Measurements from ENCODE around the gene ACTMAP. TPM values are rescaled to one million over a fixed set of nuclear protein-coding genes. Genes with fewer than 3 reads are reported as not detected.

Gene ACTMAP
- total RNA-seq, 2 experiments from 2014 or later = 3.9 to 5.7 TPM

- H3K27me3 Mint-ChIP-seq = no peaks in the 10 kb centered on the region
- no peak overlapping the region for H3K27ac Mint-ChIP-seq
- TF ChIP-seq CTCF (IDR thresholded peaks at IDR 0.05) = no peak
- H3K9me3 ChIP-seq (ENCODE audit: control insufficient read depth in 1 of 2, insufficient read depth in 1 of 2, low read length in 2 of 2) = no peaks in the 10 kb centered on the region
- H3K27me3 ChIP-seq (ENCODE audit: control insufficient read depth in 1 of 2, insufficient read depth in 2 of 2, low read length in 2 of 2) = no peaks in the 10 kb centered on the region
- no peak overlapping the region for H3K4me3 Mint-ChIP-seq
- no peaks in the 10 kb centered on the region for H3K4me1 Mint-ChIP-seq (ENCODE audit: low read depth)
- no peak overlapping the region for H3K27ac ChIP-seq (ENCODE audit: low read depth in 1 of 2, low read length in 2 of 2)
- POLR2A ChIA-PET = interaction anchor here (0.8 to 0.9 kb wide), 2 partner anchors 26 to 35 kb away, joined by 3 read pairs; partner anchors contain the start of genes COQ8B, ITPKC and RAB4B
- H3K36me3 ChIP-seq (ENCODE audit: insufficient read depth, low read length) = peaks cover 9% of the 10 kb centered on the region
- no peak for ATAC-seq (ENCODE audit: poor library complexity)
- CTCF ChIA-PET = no interaction called here
- H3K4me1 ChIP-seq (ENCODE audit: insufficient read depth, low read length) = no peaks in the 10 kb centered on the region
- no peak for DNase-seq
- H3K36me3 Mint-ChIP-seq (ENCODE audit: low read depth) = peaks cover 13% of the 10 kb centered on the region
- H3K9me3 Mint-ChIP-seq = no peaks in the 10 kb centered on the region
- intact Hi-C loops (cut with DNase I, micrococcal nuclease) = no loop called here
- H3K4me3 ChIP-seq (ENCODE audit: low read length) = no peak overlapping the region
Observed at GRCh38 chr19:40742886-40743285, 7.4 kb downstream of the ACTMAP start.

- no peak for TF ChIP-seq CTCF (IDR thresholded peaks at IDR 0.05)
- Mint-ChIP-seq H3K4me3 (no peak overlapping the region), H3K4me1 (ENCODE audit: low read depth) (no peaks in the 10 kb centered on the region), H3K27me3 (no peaks in the 10 kb centered on the region), H3K27ac (no peak overlapping the region), H3K9me3 (no peaks in the 10 kb centered on the region), H3K36me3 (ENCODE audit: low read depth) (peaks cover 16% of the 10 kb centered on the region)
- H3K27ac ChIP-seq (ENCODE audit: low read depth in 1 of 2, low read length in 2 of 2) = no peak overlapping the region
- no peak for ATAC-seq (ENCODE audit: poor library complexity)
- peaks cover 10% of the 10 kb centered on the region for H3K36me3 ChIP-seq (ENCODE audit: insufficient read depth, low read length)
- no peaks in the 10 kb centered on the region for H3K9me3 ChIP-seq (ENCODE audit: control insufficient read depth in 1 of 2, insufficient read depth in 1 of 2, low read length in 2 of 2)
- DNase-seq = no peak
- POLR2A ChIA-PET = interaction anchor here (0.8 to 0.9 kb wide), 2 partner anchors 25 to 35 kb away, joined by 3 read pairs; partner anchors contain the start of genes COQ8B, ITPKC and RAB4B
- H3K4me3 ChIP-seq (ENCODE audit: low read length) = no peak overlapping the region
- intact Hi-C loops (cut with DNase I, micrococcal nuclease) = no loop called here
- no peaks in the 10 kb centered on the region for H3K27me3 ChIP-seq (ENCODE audit: control insufficient read depth in 1 of 2, insufficient read depth in 2 of 2, low read length in 2 of 2)
- no peaks in the 10 kb centered on the region for H3K4me1 ChIP-seq (ENCODE audit: insufficient read depth, low read length)
- CTCF ChIA-PET = no interaction called here
Observed at GRCh38 chr19:40742477-40742876, 7.8 kb downstream of the ACTMAP start.

- ATAC-seq (ENCODE audit: poor library complexity) (no peak), DNase-seq (no peak)
- TF ChIP-seq CTCF (IDR thresholded peaks at IDR 0.05) = no peak
- Histone ChIP-seq H3K36me3 (ENCODE audit: insufficient read depth, low read length) (peaks cover 17% of the 10 kb centered on the region), H3K4me1 (ENCODE audit: insufficient read depth, low read length) (no peaks in the 10 kb centered on the region), H3K4me3 (ENCODE audit: low read length) (no peak overlapping the region), H3K9me3 (ENCODE audit: control insufficient read depth in 1 of 2, insufficient read depth in 1 of 2, low read length in 2 of 2) (no peaks in the 10 kb centered on the region), H3K27ac (ENCODE audit: low read depth in 1 of 2, low read length in 2 of 2) (no peak overlapping the region), H3K27me3 (ENCODE audit: control insufficient read depth in 1 of 2, insufficient read depth in 2 of 2, low read length in 2 of 2) (no peaks in the 10 kb centered on the region)
- Mint-ChIP-seq H3K36me3 (ENCODE audit: low read depth) (peaks cover 20% of the 10 kb centered on the region), H3K27me3 (no peaks in the 10 kb centered on the region), H3K4me1 (ENCODE audit: low read depth) (no peaks in the 10 kb centered on the region), H3K4me3 (no peak overlapping the region), H3K27ac (no peak overlapping the region), H3K9me3 (no peaks in the 10 kb centered on the region)
- CTCF ChIA-PET = interaction anchor here (0.7 kb wide), 1 partner anchor 403 kb away, joined by 3 read pairs; no protein-coding TSS in a partner anchor
- POLR2A ChIA-PET = interaction anchor here (0.8 to 0.9 kb wide), 2 partner anchors 25 to 36 kb away, joined by 3 read pairs; partner anchors contain the start of genes COQ8B, ITPKC and RAB4B
- intact Hi-C loops (cut with DNase I, micrococcal nuclease) = no loop called here
Observed at GRCh38 chr19:40741527-40742390, 8.5 kb downstream of the ACTMAP start.
